Type B pancreatic cell (in vitro differentiated cells): ENCODE data around the gene ELK3. TPM values are rescaled to one million over a fixed set of nuclear protein-coding genes. Genes with fewer than 3 reads are reported as not detected.
A peak's percentile ranks its signal among the peaks of the same experiment; 100 is the strongest.

Source experiments
- DNase-seq: peaks from one replicate; pipeline ENCODE4 v3.0.0; 2021; ENCODE audit warnings: mixed read lengths; ENCODE audit not compliant: unreplicated experiment; ENCODE audit errors: extremely low spot score
- H3K27ac Mint-ChIP-seq: 2 replicates; pipeline ENCODE4 v1.8.0; 2021; ENCODE audit warnings: mild to moderate bottlenecking, mixed read lengths
- H3K27me3 Mint-ChIP-seq: 2 replicates; pipeline ENCODE4 v1.8.0; 2021; ENCODE audit warnings: mixed read lengths
- H3K36me3 Mint-ChIP-seq: 2 replicates; pipeline ENCODE4 v1.8.0; 2021; ENCODE audit warnings: mixed read lengths
- H3K4me1 Mint-ChIP-seq: one replicate; pipeline ENCODE4 v1.8.0; 2021; ENCODE audit warnings: mixed read lengths; ENCODE audit not compliant: unreplicated experiment
- H3K4me3 Mint-ChIP-seq: 2 replicates; pipeline ENCODE4 v1.8.0; 2021; ENCODE audit warnings: mild to moderate bottlenecking, mixed read lengths
- H3K9me3 Mint-ChIP-seq: 2 replicates; pipeline ENCODE4 v1.8.0; 2021; ENCODE audit warnings: mixed read lengths
- total RNA-seq: library from RNA; stranded (reverse); gene quantifications from 2 replicates; pipeline ENCODE4 v1.2.1, GENCODE V29; 2021; ENCODE audit warnings: low replicate concordance
- TF ChIP-seq, protein P1 (sequence below): fragments of 200-600 bp; sonication (generic); conservative IDR thresholded peaks from 2 replicates; pipeline ENCODE4 v1.5.0; 2021; ENCODE audit warnings: antibody characterized with exemption, mild to moderate bottlenecking

ELK3 gene
- total RNA-seq, 1 donor from 2014 or later = 17.6 TPM

DNA sequence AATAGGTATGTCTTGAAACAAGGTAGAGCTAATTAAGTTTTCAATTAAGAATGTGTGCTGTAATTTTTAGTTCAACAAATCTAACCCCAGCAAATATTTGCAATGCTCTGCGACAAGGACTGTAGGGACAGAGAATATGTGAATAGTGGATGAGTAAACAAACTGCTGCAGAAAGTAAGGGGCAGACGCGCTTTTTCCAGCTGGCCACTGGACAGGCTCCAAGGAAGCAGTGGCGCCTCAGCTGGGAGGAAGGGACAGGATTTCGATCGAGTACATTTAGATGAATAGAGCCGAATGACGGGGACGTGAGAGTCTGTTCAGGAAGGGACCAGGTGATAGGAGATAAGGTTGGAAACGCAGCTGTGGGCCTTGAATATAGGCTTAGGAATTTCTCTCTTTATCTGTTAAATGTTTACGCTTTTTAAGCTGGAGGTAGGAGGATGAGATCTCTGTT, 69.3 kb downstream of the ELK3 start:
- no peak for DNase-seq
- no peaks in the 10 kb centered on the region for H3K4me1 Mint-ChIP-seq
- TF ChIP-seq, protein P1, sequence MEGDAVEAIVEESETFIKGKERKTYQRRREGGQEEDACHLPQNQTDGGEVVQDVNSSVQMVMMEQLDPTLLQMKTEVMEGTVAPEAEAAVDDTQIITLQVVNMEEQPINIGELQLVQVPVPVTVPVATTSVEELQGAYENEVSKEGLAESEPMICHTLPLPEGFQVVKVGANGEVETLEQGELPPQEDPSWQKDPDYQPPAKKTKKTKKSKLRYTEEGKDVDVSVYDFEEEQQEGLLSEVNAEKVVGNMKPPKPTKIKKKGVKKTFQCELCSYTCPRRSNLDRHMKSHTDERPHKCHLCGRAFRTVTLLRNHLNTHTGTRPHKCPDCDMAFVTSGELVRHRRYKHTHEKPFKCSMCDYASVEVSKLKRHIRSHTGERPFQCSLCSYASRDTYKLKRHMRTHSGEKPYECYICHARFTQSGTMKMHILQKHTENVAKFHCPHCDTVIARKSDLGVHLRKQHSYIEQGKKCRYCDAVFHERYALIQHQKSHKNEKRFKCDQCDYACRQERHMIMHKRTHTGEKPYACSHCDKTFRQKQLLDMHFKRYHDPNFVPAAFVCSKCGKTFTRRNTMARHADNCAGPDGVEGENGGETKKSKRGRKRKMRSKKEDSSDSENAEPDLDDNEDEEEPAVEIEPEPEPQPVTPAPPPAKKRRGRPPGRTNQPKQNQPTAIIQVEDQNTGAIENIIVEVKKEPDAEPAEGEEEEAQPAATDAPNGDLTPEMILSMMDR = no peak
- H3K27me3 Mint-ChIP-seq = no peaks in the 10 kb centered on the region
- H3K9me3 Mint-ChIP-seq = no peaks in the 10 kb centered on the region
- H3K27ac Mint-ChIP-seq = peak overlapping the region; percentile 9
- H3K36me3 Mint-ChIP-seq = peaks cover 41% of the 10 kb centered on the region
- H3K4me3 Mint-ChIP-seq = no peak overlapping the region

- DNase-seq = no peak
- H3K4me3 Mint-ChIP-seq = no peak overlapping the region
- no peak overlapping the region for H3K27ac Mint-ChIP-seq
- H3K4me1 Mint-ChIP-seq = no peaks in the 10 kb centered on the region
- TF ChIP-seq, protein P1 = no peak
- no peaks in the 10 kb centered on the region for H3K9me3 Mint-ChIP-seq
- H3K36me3 Mint-ChIP-seq = peaks cover 42% of the 10 kb centered on the region
- no peaks in the 10 kb centered on the region for H3K27me3 Mint-ChIP-seq
Observed at GRCh38 chr12:96265400-96265799, 71.2 kb downstream of the ELK3 start.

DNA sequence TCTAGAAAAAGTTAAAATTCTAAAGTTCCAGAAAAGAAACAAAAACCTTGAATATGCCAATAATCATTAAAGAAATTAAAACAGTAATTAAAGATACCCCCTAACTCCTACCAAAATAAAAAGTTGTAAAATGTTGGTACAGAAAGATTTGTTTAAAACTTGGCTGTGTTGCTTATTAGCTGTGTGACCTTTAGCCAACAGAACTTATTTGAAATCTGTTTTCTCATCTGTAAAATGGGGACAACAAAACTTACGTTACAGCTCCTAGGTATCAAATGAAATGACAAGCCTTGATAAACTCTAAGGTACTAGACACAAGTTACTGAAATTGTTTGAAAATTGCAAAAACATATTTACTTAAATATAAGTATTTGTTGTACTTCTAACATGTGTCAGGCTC, 71.7 kb downstream of the ELK3 start:
- TF ChIP-seq, protein P1 = no peak
- H3K27me3 Mint-ChIP-seq = no peaks in the 10 kb centered on the region
- H3K9me3 Mint-ChIP-seq = no peaks in the 10 kb centered on the region
- H3K36me3 Mint-ChIP-seq = peaks cover 37% of the 10 kb centered on the region
- H3K4me1 Mint-ChIP-seq = no peaks in the 10 kb centered on the region
- DNase-seq = no peak
- H3K4me3 Mint-ChIP-seq = no peak overlapping the region
- no peak overlapping the region for H3K27ac Mint-ChIP-seq

DNA sequence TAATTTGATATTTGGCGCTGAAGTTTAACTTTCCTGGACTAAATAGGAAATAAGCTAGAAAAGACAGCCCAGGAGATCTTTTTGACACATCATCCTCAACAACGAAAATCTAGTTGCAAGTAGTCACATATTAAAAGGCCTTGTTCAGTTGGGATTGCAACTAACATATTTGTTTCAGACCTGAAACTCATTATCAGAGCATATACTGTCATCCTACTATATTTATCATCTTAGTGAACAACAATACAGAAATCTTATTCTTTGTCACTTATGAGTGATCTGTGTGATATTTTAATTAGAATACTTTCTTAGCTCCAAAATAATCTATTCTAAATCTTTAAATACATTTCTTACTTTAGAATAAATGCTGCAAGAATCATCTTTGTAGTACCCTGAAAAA, 72.1 kb downstream of the ELK3 start:
- no peaks in the 10 kb centered on the region for H3K4me1 Mint-ChIP-seq
- H3K9me3 Mint-ChIP-seq = no peaks in the 10 kb centered on the region
- DNase-seq = no peak
- peaks cover 34% of the 10 kb centered on the region for H3K36me3 Mint-ChIP-seq
- no peaks in the 10 kb centered on the region for H3K27me3 Mint-ChIP-seq
- TF ChIP-seq, protein P1 = no peak
- no peak overlapping the region for H3K4me3 Mint-ChIP-seq
- H3K27ac Mint-ChIP-seq = no peak overlapping the region

GRCh38 chr12:96271469-96272199, 77.5 kb downstream of the ELK3 start:
- Mint-ChIP-seq H3K27me3 (no peaks in the 10 kb centered on the region), H3K27ac (no peak overlapping the region), H3K4me3 (no peak overlapping the region), H3K36me3 (peaks cover 32% of the 10 kb centered on the region), H3K9me3 (no peaks in the 10 kb centered on the region), H3K4me1 (no peaks in the 10 kb centered on the region)
- TF ChIP-seq, protein P1 = no peak
- DNase-seq = no peak
